HPDE6-E6E7 (cell line): ENCODE measurements around the gene AS3MT.

Source experiments
- DNase-seq: peaks from one replicate; pipeline ENCODE4 v3.0.0; 2011; ENCODE audit warnings: missing footprints; ENCODE audit errors: extremely low spot score

Gene AS3MT

GRCh38 chr10:102855731-102856436 lies 13.4 kb upstream of the AS3MT start:
- DNase-seq = peak; percentile 51

GRCh38 chr10:102856758-102857424 lies 12.4 kb upstream of the AS3MT start:
- no peak for DNase-seq

DNA sequence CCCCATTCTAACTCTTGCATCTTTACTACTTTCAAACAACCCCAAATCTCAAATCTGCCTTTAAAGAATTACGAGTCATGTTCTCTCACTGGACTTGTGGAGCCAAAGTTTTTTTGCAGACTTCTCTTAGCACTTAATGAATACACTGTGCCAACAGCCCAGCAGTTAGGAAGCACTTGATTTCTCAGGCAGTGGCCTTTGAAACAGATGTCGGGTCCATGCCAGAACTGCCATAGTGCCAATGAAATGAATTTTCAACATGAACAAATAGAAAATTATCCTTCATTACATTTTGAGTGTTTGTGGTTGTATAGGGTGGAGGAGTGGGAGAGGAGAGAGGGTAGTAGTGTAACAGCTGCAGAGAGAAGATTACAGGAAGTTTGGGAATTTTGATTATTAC lies 9.4 kb upstream of the AS3MT start:
- DNase-seq = no peak

DNA sequence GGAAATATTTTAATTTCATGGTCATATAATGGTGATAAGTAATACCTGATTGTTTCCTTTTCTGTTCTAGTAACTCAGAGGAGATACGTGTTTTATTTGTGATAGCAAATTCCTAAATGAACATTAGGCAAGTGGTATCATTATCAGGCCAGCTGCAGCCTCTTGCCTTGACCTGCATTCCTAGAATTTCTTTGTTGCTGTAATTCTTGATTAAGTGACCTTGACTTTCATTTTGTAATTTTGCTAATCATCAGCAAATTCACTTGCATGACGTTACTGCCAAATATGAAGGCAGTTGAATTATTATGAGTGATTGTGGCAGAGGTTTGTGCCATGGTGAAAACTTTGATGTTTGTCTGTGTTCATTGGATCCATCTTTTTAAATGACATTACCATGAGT lies 5.6 kb upstream of the AS3MT start:
- DNase-seq = no peak

- DNase-seq = no peak
These were observed 3.6 kb upstream of the AS3MT start for GRCh38 chr10:102865620-102866019.

DNA sequence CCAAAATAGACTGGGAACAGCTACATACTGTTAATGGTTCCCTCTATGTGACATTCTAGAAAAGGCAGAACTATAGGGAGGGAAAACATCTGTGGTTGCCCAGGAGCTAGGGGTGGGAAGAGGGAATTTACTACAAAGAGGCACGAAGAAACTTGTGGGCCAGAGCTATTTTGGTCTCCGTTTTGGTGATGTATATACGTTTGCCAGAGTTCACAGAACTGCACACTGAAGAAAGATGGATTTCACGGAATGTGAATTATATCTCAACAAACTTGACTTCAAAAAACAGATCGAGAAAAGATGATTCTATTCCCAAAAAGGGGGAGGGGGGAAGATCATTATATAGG lies 386 bp upstream of the AS3MT start:
- DNase-seq = no peak

- no peak for DNase-seq
These were observed 951 bp downstream of the AS3MT start for GRCh38 chr10:102870221-102870620.

GRCh38 chr10:102872163-102872562 lies 2.9 kb downstream of the AS3MT start:
- no peak for DNase-seq

DNA sequence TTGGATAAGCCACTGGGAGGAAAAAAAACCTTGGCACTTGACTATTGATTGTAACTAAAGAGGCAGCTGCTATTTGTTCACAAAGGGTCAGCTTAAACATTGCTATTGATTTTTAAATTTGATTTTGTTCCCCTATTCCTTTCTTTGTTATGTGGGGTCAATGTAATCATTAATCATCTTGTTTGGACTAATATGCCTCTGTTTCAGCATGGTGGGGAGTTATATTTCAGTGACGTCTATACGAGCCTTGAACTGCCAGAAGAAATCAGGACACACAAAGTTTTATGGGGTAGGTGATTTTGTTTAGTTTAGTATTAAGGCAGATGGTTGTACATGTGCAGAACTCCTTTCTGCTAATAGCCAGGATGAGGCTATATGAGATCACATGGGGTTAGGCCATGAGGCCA lies 7.5 kb downstream of the AS3MT start:
- DNase-seq = no peak

DNA sequence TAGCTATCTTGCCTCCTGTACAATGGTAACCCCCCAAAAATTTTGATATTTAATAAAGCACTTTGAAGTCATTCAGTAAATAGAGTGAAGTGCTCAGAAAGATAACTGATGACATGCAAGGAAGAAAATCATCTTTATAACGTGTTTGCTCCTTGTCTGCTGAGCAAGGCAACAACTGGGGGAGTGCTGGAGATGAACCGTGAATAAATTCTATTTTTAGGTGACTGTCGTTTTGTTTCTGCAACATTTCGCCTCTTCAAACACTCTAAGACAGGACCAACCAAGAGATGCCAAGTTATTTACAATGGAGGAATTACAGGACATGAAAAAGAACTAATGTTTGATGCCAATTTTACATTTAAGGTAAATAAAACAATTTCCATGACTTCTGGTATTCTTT lies 9.4 kb downstream of the AS3MT start:
- no peak for DNase-seq

GRCh38 chr10:102880256-102880655 lies 11.0 kb downstream of the AS3MT start:
- no peak for DNase-seq

- DNase-seq = no peak
These were observed 18.8 kb downstream of the AS3MT start for GRCh38 chr10:102888048-102888447.

- no peak for DNase-seq
These were observed 25.4 kb downstream of the AS3MT start for GRCh38 chr10:102894466-102895213.

DNA sequence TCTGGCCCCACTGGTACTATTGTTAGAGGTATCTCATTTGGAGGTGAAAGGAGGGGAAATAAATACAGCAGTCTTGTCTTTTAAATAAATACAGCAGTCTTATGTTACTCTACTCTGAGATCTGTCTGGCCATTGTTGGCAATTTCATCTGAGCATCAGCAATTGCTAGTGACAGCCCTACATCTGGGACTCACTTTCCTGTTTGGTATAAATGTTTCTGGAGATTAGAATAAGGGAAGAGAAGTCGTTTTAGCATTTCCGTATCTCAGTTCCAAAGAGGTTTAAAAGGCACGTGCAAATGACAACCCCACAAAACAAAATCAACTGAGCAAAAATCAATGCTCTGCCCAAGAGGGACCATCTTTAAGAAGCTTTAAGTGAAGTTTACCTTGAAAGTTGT lies 30.7 kb downstream of the AS3MT start:
- DNase-seq = no peak

- no peak for DNase-seq
These were observed 35.1 kb downstream of the AS3MT start for GRCh38 chr10:102904346-102904745.

DNA sequence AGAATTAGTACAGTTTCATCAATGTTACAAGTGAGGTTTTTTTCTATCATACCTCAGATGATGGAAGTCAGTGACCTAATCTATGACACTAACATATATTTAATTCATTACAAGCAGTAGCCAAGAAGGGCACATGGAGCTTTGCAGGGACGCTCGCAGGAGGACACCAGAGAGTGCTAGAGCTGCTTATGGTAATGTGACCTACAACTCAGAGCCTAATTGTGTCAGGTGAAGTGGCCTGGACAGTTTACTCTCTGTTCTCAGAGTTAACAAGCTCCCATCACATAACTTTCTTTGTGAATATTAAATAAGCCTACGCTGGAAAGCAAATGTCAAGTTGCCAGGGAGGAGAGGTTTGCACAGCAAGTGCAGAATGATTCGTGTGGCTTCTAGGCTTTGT lies 37.2 kb downstream of the AS3MT start:
- DNase-seq = no peak

GRCh38 chr10:102914781-102915180 lies 45.5 kb downstream of the AS3MT start:
- DNase-seq = no peak

DNA sequence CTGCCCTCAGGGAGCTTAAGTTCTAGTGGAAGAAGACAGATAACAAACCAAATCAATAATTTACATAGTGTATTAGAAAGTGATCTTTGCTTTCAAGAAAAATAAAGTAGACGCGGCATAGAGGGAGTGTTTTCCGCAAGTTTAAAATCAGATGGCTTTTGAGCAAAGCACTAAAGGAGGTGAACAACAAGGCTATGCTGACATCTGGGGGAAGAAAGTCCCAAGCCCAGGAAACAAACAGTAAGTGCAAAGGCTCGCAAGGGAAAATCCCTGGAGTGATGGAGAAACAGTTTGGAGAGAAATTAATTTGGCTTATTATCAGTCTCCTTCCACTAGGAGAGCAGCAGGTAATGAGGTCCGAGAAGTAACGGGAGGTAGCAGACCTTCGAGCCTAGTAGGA lies 46.9 kb downstream of the AS3MT start:
- DNase-seq = no peak

GRCh38 chr10:102917314-102917961 lies 48.2 kb downstream of the AS3MT start:
- peak; percentile 47 for DNase-seq

GRCh38 chr10:102917962-102918816 lies 48.9 kb downstream of the AS3MT start, which contains the start of gene CNNM2:
CNNM2 (plus strand) TSS chr10:102918294; CDS start chr10:102918481, 187 bp downstream.
- peak; percentile 95 for DNase-seq

GRCh38 chr10:102918817-102919245 lies 49.6 kb downstream of the AS3MT start:
- no peak for DNase-seq
